Esophagus (tissue), 2 donors: Measurements from ENCODE around the gene KCNJ2. TPM values are rescaled to one million over a fixed set of nuclear protein-coding genes. Genes with fewer than 3 reads are reported as not detected.

ENCODE experiments used
- H3K27ac ChIP-seq, 2 donors: one replicate each; pipeline ENCODE4 v1.5.1; 2013; ENCODE audit warnings: low read depth in 2 of 2, mild to moderate bottlenecking in 2 of 2, inconsistent platforms in 1 of 2, low read length in 1 of 2, moderate library complexity in 1 of 2
- H3K27me3 ChIP-seq, 2 donors: one replicate each; pipeline ENCODE4 v1.6.1; 2013; ENCODE audit warnings: low read length in 2 of 2, control low read depth in 1 of 2, mild to moderate bottlenecking in 1 of 2; ENCODE audit not compliant: insufficient read depth in 2 of 2, control insufficient read depth in 1 of 2
- H3K36me3 ChIP-seq, 2 donors: one replicate each; pipeline ENCODE4 v1.6.1; 2013; ENCODE audit warnings: low read length in 1 of 2; ENCODE audit not compliant: control insufficient read depth in 2 of 2, insufficient read depth in 2 of 2
- H3K4me1 ChIP-seq, 2 donors: one replicate each; pipeline ENCODE4 v1.6.1; 2013; ENCODE audit warnings: low read length in 1 of 2; ENCODE audit not compliant: control insufficient read depth in 2 of 2, insufficient read depth in 2 of 2
- H3K4me3 ChIP-seq, 2 donors: one replicate each; pipeline ENCODE4 v1.5.1; 2013; ENCODE audit warnings: low read length in 2 of 2, mild to moderate bottlenecking in 2 of 2, low read depth in 1 of 2, moderate library complexity in 1 of 2
- H3K9me3 ChIP-seq, 2 donors: one replicate each; pipeline ENCODE4 v1.6.1; 2013; ENCODE audit warnings: mild to moderate bottlenecking in 2 of 2, low read depth in 1 of 2, low read length in 1 of 2, moderate library complexity in 1 of 2; ENCODE audit not compliant: control insufficient read depth in 2 of 2, insufficient read depth in 1 of 2
- WGBS, 2 donors: extraction: QIAGEN DNeasy Blood & Tissue Kit; methylation state at CpG; one replicate each; pipeline ENCODE4 v1.1.7; 2013; 5-methylcytosine and 5-hydroxymethylcytosine counted together
- polyA plus RNA-seq, 2 donors: library from polyadenylated mRNA; stranded (reverse); fragments of 200-250 nt; gene quantifications; one replicate each; pipeline ENCODE4 v1.2.3, GENCODE V29; 2013
- donor health status: healthy with polysubstance abuse.
- donor health status: Bipolar disorder and iron deficiency.

KCNJ2 gene
- polyA plus RNA-seq, 2 donors: 1.9 to 3.1 TPM

GRCh38 chr17:70130289-70130688 is 39.0 kb upstream of the KCNJ2 start:
- no peaks in the 10 kb centered on the region for H3K36me3 ChIP-seq
- no peaks in the 10 kb centered on the region for H3K9me3 ChIP-seq
- peaks cover 0 to 2% of the 10 kb centered on the region in 2 donors for H3K4me1 ChIP-seq
- H3K27me3 ChIP-seq: no peaks in the 10 kb centered on the region
- WGBS, 2 donors: 79 to 83% methylated on average over 3 of the region's 3 CpGs
- H3K27ac ChIP-seq: no peak overlapping the region
- no peak overlapping the region for H3K4me3 ChIP-seq

- Histone ChIP-seq H3K4me1 (peaks cover 0 to under 1% of the 10 kb centered on the region in 2 donors), H3K36me3 (no peaks in the 10 kb centered on the region), H3K9me3 (no peaks in the 10 kb centered on the region), H3K27ac (no peak overlapping the region), H3K4me3 (no peak overlapping the region), H3K27me3 (no peaks in the 10 kb centered on the region)
- 96 to 97% methylated on average over 11 of the region's 11 CpGs for WGBS, 2 donors
Measured at GRCh38 chr17:70132505-70132904, 36.8 kb upstream of the KCNJ2 start.

DNA sequence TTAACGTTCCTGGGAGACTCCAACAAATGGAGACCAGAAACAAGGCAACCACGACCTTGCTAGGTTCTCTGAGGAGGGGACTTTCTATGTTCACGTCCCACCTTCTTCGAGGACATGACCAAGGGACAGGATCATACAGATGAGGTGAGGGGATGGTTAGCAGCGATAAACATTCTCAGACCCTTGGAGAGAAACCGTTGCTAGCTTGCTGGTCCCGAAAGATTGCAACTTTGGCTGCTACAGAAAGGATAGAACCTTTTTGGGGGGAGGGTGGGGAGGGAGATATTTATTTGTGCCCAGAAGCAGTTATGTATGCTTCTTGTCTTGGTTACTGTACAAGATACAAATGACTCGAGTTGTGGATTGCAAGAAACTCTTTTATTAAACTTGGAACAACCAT is 35.3 kb upstream of the KCNJ2 start:
- Histone ChIP-seq H3K4me1 (no peaks in the 10 kb centered on the region), H3K27ac (no peak overlapping the region), H3K9me3 (no peaks in the 10 kb centered on the region), H3K27me3 (no peaks in the 10 kb centered on the region), H3K36me3 (no peaks in the 10 kb centered on the region), H3K4me3 (no peak overlapping the region)
- WGBS, 2 donors: 85 to 86% methylated on average over 8 of the region's 8 CpGs

DNA sequence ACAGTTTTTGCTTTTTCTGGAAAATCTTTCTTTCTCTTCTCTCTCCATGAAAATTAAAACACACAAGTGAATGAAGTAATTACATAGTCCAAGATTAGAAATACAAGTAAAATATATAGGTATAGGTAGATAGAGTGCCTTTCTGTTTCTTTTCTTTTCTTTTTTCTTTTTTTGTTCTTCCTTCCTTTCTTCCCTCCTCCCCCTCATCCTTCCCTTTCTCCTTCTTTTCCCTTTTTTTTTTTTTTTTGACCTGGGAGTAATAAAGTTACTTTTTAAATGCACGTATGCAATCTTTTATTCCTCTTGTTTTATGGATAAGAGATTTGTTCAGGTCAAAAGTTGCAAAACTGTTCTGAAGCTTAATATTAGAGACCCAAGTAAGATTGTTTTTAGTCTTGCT is 34.6 kb upstream of the KCNJ2 start:
- H3K9me3 ChIP-seq: no peaks in the 10 kb centered on the region
- no peaks in the 10 kb centered on the region for H3K36me3 ChIP-seq

GRCh38 chr17:70136131-70136530 is 33.2 kb upstream of the KCNJ2 start:
- no peaks in the 10 kb centered on the region for H3K27me3 ChIP-seq
- peak overlapping the region in 1 of 2 donors; percentile 44 for H3K27ac ChIP-seq
- WGBS, 2 donors: 44 to 64% methylated on average over 5 of the region's 5 CpGs
- no peaks in the 10 kb centered on the region for H3K36me3 ChIP-seq
- no peak overlapping the region for H3K4me3 ChIP-seq
- H3K4me1 ChIP-seq: no peaks in the 10 kb centered on the region
- H3K9me3 ChIP-seq: no peaks in the 10 kb centered on the region

More for the DNA sequence above, 34.6 kb upstream of the KCNJ2 start:
- WGBS, 2 donors: 85 to 88% methylated on average over 1 of the region's 1 CpG
- Histone ChIP-seq H3K27ac (no peak overlapping the region), H3K27me3 (no peaks in the 10 kb centered on the region), H3K4me3 (no peak overlapping the region), H3K4me1 (no peaks in the 10 kb centered on the region)

- 8 to 11% methylated on average over 9 of the region's 9 CpGs for WGBS, 2 donors
- peak overlapping the region in 1 of 2 donors; percentile 41 for H3K4me3 ChIP-seq
- no peaks in the 10 kb centered on the region for H3K27me3 ChIP-seq
- H3K27ac ChIP-seq: peak overlapping the region; percentile 15 to 66
- H3K9me3 ChIP-seq: no peaks in the 10 kb centered on the region
- H3K36me3 ChIP-seq: no peaks in the 10 kb centered on the region
- no peaks in the 10 kb centered on the region for H3K4me1 ChIP-seq
Measured at GRCh38 chr17:70137451-70138230, 31.7 kb upstream of the KCNJ2 start.

- no peaks in the 10 kb centered on the region for H3K4me1 ChIP-seq
- no peaks in the 10 kb centered on the region for H3K27me3 ChIP-seq
- no peak overlapping the region for H3K4me3 ChIP-seq
- H3K36me3 ChIP-seq: no peaks in the 10 kb centered on the region
- 58 to 65% methylated on average over 3 of the region's 3 CpGs for WGBS, 2 donors
- no peaks in the 10 kb centered on the region for H3K9me3 ChIP-seq
- H3K27ac ChIP-seq: peak overlapping the region; percentile 45 to 60
Measured at GRCh38 chr17:70138291-70138865, 31.0 kb upstream of the KCNJ2 start.

DNA sequence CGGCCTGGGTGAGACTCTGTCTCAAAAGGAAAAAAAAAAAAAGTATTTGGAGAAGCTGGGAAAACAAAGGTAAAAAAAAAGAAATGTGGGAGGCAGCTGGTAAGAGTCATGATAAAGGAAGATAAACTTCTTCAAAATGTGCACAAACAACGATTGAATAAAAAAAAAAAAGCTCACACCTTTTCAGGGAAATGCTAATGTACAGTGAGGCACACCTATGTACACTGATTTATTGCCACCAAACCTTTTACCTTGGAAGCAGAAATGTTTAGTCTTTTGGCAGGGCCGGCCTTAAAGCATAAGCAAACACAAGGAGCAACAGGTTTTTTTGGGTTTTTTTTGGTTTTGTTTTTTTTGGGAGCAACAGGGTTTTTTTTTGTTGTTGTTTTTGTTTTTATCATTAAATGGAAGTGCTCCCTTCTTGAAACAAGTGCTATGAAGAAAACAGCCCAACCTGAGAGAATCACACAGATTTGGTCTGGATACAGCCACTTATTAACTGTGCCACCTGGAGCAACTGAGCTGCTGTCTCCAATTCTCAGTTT is 29.8 kb upstream of the KCNJ2 start:
- Histone ChIP-seq H3K27me3 (no peaks in the 10 kb centered on the region), H3K36me3 (no peaks in the 10 kb centered on the region), H3K27ac (no peak overlapping the region), H3K4me1 (no peaks in the 10 kb centered on the region), H3K9me3 (no peaks in the 10 kb centered on the region), H3K4me3 (no peak overlapping the region)
- 35 to 45% methylated on average over 3 of the region's 3 CpGs for WGBS, 2 donors

GRCh38 chr17:70144260-70144846 is 25.0 kb upstream of the KCNJ2 start:
- H3K9me3 ChIP-seq: no peaks in the 10 kb centered on the region
- no peak overlapping the region for H3K27ac ChIP-seq
- no peak overlapping the region for H3K4me3 ChIP-seq
- H3K36me3 ChIP-seq: no peaks in the 10 kb centered on the region
- H3K4me1 ChIP-seq: no peaks in the 10 kb centered on the region
- no peaks in the 10 kb centered on the region for H3K27me3 ChIP-seq
- WGBS, 2 donors: 17 to 22% methylated on average over 6 of the region's 6 CpGs
